ENCODE measurements around the gene ZNF775.

Gene ZNF775

DNA sequence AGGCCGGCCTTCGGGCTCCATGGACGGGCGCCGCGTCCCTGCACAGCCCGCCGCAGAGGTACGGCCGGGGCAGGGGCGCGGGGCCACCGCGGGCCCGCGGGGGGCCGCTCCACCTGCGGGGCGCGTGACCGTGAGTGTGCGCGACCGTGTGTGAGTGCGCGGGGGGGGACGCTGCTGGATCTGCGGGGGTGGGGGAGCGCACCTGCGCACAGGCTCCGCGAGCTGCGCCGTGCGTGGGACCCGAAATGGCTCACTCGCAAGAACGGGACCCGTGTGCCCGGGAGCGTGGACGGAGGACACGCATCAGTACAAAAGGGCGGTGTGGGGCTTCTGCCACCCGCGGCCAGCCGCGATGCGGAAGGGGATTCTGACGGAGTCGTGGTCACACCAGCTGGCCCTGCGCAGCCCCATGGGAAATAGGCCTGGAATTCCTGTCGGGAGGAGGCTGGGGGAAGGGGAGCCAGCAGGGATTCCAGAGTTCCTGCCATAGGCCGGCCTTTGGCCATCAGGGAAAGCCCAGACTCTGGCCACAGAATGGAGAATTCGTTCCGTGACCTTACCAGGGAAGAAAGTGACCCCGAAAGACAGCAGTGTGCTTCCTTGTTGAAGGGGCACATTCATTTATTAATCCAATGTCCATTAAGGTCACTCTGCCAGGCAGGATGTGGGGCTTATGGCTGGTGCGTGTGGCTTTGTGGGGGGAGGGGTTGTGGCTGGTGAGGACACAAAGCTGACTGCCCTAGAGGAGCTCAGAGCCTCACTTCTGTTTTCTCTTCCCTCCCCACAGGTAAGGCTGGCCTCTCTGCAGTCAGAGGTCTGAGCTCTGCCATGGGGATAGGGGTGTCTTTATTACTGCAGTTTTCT is 10.0 kb upstream of the ZNF775 start:
- no peak for DNase-seq (ENCODE audit: low spot score)

DNA sequence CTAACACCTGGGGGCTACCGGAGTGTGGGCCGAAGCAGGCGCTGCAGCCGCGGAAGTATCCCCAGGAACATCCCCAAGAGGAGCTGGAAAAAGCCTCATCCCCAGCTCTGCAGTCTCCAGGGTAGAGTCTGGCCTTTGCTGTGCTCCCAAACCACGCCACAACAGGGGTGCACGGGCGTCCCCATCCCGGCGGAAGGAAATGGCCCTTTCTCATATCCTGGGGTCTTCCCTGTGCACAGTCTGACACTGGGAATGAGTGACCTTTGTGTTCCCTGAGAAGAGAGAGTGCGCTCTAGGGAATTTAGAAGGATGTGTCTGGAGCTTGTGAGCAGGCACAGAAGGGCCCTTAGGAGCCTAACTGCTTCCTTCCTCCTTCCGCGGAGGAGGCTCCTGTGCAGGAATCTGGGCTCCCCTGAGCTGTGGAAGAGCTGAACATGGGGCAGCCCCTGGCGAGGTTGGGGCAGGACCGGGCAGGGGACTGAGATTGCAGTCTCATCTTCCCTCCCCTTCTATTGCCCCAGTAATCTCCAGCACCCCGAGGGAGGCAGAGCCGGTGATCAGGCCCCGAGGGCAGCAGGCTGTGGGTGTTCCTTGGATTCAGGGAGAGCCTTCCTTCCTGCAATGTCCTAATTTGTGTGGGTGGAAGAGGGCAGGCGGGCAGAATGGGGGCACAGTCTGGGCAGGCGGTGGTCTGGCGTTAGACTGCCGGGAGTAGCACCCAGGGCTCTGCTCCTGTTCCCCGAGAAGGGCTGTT is 9.2 kb upstream of the ZNF775 start:
- DNase-seq (ENCODE audit: low spot score), result no peak

DNA sequence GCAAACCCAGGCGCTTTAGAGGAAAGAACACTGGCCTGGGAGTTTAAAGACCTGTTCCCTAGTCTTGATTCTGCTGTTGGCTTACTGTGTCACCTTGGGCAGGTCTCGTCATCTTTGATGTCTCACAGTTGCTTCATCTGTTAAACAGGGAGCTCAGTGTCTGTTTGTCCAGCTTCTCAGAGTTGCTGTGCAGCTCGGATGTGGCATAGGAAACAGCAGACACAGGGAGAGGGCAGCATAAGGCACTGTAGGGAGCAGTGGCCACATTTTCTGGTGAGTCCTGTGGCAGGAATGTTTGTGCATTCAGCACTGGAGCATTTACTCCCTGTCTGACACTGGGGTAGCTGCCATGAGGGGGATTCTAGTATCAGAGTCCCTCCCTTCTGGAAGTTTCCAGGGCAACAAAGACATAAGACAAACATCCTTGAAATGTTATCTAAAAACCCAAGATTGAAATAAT is 8.5 kb upstream of the ZNF775 start:
- no peak for DNase-seq (ENCODE audit: low spot score)

DNA sequence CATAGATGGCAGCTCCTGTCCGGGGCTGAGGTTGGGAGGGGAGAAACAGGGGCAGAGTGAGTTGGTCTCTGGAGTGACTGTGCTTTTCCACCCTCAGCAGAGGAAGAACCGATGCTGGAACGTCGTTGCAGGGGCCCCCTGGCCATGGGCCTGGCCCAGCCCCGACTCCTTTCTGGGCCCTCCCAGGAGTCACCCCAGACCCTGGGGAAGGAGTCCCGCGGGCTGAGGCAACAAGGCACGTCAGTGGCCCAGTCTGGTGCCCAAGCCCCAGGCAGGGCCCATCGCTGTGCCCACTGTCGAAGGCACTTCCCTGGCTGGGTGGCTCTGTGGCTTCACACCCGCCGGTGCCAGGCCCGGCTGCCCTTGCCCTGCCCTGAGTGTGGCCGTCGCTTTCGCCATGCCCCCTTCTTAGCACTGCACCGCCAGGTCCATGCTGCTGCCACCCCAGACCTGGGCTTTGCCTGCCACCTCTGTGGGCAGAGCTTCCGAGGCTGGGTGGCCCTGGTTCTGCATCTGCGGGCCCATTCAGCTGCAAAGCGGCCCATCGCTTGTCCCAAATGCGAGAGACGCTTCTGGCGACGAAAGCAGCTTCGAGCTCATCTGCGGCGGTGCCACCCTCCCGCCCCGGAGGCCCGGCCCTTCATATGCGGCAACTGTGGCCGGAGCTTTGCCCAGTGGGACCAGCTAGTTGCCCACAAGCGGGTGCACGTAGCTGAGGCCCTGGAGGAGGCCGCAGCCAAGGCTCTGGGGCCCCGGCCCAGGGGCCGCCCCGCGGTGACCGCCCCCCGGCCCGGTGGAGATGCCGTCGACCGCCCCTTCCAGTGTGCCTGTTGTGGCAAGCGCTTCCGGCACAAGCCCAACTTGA is 7.8 kb upstream of the ZNF775 start:
- DNase-seq (ENCODE audit: low spot score), result no peak

DNA sequence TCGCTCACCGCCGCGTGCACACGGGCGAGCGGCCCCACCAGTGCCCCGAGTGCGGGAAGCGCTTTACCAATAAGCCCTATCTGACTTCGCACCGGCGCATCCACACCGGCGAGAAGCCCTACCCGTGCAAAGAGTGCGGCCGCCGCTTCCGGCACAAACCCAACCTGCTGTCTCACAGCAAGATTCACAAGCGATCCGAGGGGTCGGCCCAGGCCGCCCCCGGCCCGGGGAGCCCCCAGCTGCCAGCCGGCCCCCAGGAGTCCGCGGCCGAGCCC is 7.2 kb upstream of the ZNF775 start:
- DNase-seq (ENCODE audit: low spot score), result no peak

DNA sequence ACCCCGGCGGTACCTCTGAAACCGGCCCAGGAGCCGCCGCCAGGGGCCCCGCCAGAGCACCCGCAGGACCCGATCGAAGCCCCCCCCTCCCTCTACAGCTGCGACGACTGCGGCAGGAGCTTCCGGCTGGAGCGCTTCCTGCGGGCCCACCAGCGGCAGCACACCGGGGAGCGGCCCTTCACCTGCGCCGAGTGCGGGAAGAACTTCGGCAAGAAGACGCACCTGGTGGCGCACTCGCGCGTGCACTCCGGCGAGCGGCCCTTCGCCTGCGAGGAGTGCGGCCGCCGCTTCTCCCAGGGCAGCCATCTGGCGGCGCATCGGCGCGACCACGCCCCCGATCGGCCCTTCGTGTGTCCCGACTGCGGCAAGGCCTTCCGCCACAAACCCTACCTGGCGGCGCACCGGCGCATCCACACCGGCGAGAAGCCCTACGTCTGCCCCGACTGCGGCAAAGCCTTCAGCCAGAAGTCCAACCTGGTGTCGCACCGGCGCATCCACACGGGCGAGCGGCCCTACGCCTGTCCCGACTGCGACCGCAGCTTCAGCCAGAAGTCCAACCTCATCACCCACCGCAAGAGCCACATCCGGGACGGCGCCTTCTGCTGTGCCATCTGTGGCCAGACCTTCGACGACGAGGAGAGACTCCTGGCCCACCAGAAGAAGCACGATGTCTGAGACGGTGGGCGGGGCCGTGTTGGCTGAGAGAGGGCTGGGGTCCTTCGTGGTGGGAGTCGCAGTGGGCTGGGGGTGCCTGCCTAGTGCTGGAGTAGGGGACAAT is 6.7 kb upstream of the ZNF775 start:
- DNase-seq (ENCODE audit: low spot score), result no peak

DNA sequence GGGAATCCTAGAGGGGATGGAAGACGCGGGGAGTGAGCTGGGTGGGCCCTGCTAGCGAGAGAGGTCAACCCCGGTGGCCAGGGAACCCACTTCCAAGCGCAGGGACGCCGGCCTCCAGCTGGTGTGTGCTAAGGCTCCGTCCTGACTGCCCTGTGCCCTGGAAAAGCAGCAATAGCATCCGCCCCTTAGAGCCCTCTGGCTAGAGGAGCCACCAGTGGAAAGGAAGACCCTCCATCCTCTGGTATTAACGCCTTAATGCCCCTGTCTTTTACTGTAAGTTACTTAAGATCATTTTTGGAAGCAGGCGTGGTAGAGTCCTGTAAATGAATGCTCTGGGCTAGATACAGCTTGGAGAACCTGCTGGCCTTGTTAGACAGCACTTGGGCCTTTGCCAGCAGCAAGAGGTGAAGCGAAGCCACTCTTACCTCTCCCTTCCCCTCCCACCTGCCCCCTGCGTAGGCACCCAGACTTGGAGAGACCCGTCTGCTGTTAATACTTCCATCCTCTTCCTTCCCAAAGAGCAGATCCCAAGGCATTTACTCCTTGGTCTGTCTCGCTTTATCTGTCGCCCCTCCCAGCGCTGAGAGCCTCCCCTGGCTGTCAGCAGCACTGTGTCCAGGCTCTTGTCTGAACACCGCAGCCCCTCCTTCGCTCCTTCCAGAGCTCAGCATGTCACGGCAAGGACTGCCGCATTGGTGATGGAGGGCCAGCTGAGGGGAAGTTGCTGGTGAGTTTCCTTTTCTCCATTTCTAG is 5.9 kb upstream of the ZNF775 start:
- DNase-seq (ENCODE audit: low spot score), result no peak

DNA sequence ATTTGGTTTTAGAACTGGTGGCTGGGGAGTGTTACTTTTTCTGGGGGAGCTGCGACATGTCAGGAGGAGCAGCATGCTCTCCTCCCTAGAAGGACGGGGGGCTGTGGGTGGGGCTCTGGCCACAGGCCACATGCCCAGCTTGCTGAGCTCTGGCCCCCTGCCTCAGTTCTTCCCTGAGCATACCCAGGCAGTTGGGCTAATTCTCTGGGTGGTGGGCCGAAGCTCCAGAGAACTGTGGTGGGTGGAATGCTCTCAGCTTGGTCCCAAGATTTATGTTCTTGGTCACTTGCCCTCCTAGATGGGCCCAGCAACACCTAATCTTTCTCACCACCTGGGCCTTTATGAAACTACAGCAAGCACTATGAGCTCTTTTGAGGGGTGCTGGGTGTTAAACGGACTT is 5.1 kb upstream of the ZNF775 start:
- no peak for DNase-seq (ENCODE audit: low spot score)

DNA sequence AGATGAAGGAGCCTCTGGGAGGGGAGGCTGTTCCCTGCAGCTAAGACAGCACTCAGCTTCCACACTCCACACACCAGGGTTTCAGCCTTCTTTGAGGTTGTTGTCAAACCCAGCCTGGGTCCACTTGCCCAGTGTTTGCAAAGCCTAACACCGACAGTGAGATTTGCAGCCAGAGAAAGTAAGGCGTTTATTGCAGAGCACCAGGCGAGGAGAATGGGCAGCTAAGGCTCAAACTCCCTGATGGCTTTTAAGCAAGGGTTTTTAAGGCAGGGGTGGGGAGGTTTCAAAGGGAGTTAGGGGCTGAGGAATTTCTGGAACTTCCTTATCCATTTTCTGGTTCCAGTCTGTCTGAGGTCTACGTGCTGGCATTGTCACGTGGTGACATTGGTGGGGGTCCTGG is 4.7 kb upstream of the ZNF775 start:
- no peak for DNase-seq (ENCODE audit: low spot score)

DNA sequence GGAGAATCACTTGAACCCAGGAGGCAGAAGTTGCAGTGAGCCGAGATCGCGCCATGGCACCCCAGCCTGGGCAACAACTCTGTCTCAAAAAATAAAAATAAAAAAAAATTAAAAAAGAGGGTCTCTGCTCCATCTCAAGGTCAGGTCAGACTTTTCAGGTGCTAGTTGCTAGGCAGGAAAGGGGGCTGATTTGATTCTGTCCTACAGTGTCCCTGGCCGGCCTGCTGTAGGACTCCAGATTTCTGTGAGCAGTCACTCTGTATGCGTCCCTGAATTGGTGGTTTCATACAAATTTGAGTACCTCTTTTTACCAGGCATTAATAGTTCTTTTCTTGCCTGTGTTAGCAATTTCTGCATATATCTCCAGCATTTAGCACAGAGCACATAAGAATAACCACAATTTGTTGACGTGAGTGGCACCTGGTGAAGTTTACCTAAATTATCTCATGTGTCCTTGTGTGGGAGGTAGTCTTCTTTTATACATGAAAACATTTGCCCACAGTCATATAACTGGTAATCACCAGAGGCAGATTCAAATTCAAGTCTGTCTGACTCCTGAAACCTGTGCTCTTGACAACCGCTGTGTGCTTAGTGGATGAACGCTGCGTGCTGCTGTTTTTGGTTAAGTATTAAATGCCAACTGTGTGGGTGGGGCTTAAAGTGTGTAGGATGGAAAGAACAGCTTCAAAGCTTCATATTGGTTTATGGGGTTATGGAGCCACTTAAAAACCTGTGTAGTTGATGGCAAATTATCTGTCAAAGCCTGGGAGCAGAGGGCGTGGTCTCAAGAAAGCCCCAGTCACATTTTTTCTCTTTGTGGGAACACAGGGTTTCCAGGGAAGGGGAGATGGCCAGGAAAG is 3.2 kb upstream of the ZNF775 start:
- DNase-seq (ENCODE audit: low spot score), result no peak

DNA sequence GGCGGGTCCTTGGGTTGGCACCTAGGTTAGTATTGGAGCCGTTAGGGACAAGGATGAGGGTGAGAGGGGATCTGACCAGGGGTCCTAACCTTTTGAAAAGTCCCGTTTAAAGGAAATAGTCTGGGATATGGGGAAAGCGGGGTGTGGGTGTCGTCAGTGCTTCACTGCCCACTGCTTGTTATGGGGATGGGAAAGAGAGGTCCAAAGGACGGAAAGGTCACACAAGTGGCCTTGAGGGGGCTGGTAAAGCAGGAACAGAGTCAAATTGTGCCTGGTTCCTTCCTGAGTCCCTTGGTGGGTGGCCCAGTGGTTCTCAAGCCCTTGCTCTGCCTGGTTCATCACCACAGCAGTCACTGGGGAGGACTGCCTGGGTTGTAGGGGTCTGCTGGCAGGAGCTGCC is 2.6 kb upstream of the ZNF775 start:
- DNase-seq (ENCODE audit: low spot score), result no peak

DNA sequence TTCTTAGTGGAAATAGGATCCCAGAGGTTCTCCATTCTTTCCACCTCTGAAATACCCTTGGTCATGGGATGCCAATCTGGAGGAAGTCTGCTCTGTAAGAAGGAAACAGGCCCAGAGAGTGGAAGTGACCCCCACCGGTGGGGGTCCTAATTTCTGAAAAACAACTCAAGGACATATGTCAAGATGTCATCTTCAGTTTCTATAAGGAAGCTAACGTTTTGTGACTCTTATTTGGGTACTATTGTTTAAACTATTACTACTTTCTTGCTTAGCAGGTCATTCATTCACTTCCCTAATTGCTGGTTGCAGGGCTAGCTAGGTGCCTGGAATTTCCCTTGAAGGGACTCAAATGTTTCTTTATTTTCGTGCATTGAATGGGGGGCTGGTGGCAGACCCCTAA is 1.9 kb upstream of the ZNF775 start:
- no peak for DNase-seq (ENCODE audit: low spot score)

DNA sequence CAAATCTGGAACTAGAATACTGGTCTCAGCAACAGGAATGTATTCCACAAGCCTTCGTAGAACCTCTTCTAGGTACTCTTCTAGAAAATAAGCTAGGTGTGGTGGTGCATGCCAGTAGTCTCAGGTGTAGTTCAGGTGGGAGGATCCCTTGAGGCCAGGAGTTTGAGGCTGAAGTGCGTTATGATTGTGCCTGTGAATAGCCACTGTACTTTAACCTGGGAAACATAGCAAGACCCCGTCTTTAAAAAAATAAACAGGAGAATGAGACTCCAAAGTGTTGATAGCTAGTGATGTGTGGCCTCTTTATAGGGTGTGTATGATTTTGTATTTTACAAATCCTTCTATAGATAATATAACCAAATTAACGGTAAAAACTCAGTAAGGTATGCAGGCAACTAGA is 1.5 kb upstream of the ZNF775 start:
- no peak for DNase-seq (ENCODE audit: low spot score)

DNA sequence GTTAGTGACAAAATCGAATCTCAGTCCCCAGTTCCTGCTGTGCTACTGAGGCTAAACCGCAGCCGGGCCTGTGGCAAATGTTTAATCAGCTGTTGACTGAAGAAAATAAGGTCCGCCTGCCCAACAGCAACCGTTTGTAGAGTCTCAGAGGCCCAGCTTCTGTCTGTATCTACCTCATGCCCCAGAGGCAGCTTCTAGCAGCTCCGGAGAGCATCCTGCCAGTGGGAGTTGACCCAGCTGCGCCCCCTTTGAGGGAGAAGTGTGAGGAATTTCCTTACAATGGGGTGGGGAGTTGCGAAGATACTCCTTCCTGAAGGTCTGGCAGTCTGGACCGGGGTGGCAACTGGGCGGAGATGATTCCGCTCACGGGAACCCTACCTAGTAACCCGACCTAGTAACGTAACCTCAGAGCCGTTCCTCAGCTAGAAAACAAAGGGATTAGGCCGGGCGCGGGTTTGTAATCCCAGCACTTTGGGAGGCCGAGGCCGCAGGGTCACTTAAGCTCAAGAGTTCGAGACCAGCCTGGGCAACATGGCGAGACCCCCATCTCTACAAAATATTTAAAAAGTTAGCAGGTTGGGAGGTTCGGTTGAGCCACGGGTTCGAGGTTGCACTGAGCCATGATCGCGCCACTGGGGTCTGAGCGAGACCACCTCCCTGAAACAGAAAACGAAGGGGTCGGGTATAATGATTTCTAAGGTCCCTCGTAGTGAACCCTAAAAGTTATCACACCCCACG is 846 bp upstream of the ZNF775 start:
- DNase-seq (ENCODE audit: low spot score), result no peak

DNA sequence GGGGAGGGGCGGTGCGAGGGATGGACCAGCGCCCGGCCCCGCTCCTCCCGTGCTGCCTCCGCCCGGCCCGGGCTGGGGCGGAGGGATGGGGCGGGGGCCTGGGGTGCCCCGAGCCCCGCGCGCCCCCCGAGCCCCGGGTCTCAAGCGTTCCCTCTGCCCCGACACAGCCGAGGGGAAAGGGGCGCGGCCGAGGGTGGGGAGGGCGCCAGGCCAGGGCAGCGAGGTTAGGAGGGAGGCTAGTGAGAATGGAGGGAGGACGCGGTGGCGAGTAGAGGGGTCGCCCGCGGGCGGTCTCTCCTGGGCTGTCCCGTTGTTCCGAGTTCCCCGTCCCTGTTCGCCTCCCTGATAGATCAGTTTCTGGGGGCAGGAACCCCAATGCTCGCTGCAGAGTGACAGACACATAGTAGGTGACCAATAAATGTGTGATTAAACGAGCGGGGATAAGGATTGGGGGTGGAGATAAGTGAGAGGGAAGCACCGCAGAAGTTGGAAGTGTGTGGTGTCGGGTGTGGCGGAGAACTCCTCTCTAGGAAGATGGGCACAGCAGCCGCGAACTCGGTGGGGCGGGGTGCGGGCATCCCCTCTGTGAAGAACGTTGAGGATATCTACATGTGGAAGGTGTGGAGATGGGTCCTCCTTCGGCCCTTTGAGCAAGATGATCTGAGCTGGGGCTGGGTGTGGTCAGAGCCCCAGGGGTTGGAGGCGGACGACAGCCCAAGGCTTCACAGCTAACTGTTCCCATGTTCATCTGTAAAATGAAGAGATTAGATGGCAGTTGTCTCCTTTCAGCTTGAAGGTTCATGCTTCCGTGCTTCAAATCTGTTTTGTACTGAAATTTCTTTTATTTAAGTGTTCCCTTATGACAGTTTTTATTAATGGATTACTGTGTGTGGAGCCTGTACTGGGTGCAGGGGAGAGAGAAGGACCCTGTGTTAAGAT is 580 bp downstream of the ZNF775 start:
- no peak for DNase-seq (ENCODE audit: low spot score)

DNA sequence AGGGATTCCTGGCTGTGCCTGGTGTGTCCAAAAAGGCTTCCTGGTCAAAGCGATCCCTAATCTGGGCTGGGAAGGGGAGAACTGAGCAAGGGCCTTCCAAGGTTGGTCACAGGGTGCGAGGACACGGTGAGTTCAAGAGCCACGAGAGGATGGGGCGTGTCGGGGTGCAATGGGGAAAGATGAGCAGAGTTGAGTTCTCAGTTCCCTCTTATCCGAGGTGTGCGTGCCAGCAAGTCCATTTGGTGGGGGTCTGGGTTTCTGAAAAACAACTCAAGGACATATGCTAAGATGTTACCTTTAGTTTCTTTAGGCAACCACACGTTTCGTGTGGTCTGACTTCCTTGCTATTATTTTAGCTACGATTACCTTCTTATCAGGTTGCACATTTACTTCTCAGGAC is 1.3 kb downstream of the ZNF775 start:
- DNase-seq (ENCODE audit: low spot score), result no peak

DNA sequence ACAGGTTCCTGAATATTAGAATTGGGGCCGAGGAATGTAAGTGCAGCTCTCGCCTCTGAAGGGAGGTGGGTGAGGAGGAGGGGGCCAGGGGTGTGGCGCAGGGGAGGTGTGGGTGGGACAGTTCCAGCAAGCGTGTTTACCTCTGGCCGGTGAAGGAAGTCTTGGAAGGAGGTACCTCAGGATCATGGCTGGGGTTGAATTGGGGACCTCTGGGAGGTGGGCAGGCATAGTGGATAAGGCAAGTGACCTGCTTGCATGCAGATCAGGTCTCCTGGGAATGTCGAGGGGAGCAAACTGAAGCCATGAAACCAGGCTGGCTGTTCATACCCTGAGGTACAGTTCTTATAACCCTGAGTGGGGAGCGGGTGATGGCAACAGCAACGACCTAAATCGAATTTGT is 2.0 kb downstream of the ZNF775 start:
- no peak for DNase-seq (ENCODE audit: low spot score)

DNA sequence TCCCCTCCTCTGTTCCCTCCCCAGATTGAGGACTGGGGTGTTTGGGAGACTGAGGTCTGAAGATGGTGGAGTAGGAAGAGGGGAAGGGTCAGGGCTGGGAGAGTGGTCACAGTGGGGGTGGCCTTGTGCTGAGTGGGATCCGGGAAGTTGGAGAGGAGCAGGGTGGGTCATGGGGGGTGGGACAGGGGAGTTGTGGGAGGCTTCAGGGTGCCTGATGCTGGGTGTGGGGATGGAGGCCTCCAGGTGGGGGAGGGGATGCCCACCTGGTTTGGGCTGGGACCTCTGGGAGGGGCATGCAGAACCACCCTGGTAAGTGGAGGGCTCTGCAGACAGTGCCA is 2.6 kb downstream of the ZNF775 start:
- no peak for DNase-seq (ENCODE audit: low spot score)

All from activated CD4-positive, alpha-beta T cell treated with anti-CD3 and anti-CD28 coated beads, Interleukin-2, Interleukin-4, amounts not matched to agents 100 ng/mL and 50 ng/mL, durations not matched to agents 16 hours and 8 hours (primary cell).